Bronchial epithelial cell (primary cell): ENCODE data around the gene SLC30A1. TPM values are rescaled to one million over a fixed set of nuclear protein-coding genes. Genes with fewer than 3 reads are reported as not detected.

Source experiments
- DNase-seq: peaks from one replicate; pipeline ENCODE4 v3.0.0-alpha.2; 2010; ENCODE audit warnings: low read depth
- FAIRE-seq: peaks from 2 replicates; lab custom pipeline; 2011; peaks lifted over from hg19 to GRCh38; lab: Jason Lieb, UNC
- H3K27me3 ChIP-seq: 2 replicates; pipeline ENCODE4 v1.5.1; 2011; ENCODE audit warnings: low read length; ENCODE audit not compliant: control insufficient read depth, insufficient read depth
- H3K36me3 ChIP-seq: 2 replicates; pipeline ENCODE4 v1.5.1; 2011; ENCODE audit warnings: low read length; ENCODE audit not compliant: control insufficient read depth, insufficient read depth
- H3K4me3 ChIP-seq: 2 replicates; pipeline ENCODE4 v1.5.1; 2011; ENCODE audit warnings: mild to moderate bottlenecking, low read depth, low read length, control low read depth
- CTCF ChIP-seq: IDR thresholded peaks from 2 replicates; pipeline ENCODE4 v1.5.1; 2011; ENCODE audit warnings: mild to moderate bottlenecking, moderate library complexity, low read length, control low read depth, inconsistent platforms; ENCODE audit not compliant: insufficient read depth, severe bottlenecking
- total RNA-seq: library from RNA; depleted of rRNA; stranded (reverse); fragments of >200 nt; gene quantifications from 2 replicates; pipeline ENCODE4 v1.2.1, GENCODE V29; 2014

Gene SLC30A1
- total RNA-seq, 1 donor from 2014 or later, result 29.0 TPM

GRCh38 chr1:211525101-211525676 lies 53.8 kb downstream of the SLC30A1 start:
- DNase-seq (no peak), FAIRE-seq (no peak)
- H3K27me3 ChIP-seq, result no peaks in the 10 kb centered on the region
- H3K4me3 ChIP-seq, result no peak overlapping the region
- no peaks in the 10 kb centered on the region for H3K36me3 ChIP-seq
- no peak for TF ChIP-seq CTCF

GRCh38 chr1:211524521-211524920 lies 54.4 kb downstream of the SLC30A1 start:
- no peak overlapping the region for H3K4me3 ChIP-seq
- no peak for DNase-seq
- H3K36me3 ChIP-seq, result no peaks in the 10 kb centered on the region
- TF ChIP-seq CTCF, result no peak
- H3K27me3 ChIP-seq, result no peaks in the 10 kb centered on the region
- no peak for FAIRE-seq

GRCh38 chr1:211522804-211523203 lies 56.2 kb downstream of the SLC30A1 start:
- FAIRE-seq (no peak), DNase-seq (no peak)
- Histone ChIP-seq H3K36me3 (no peaks in the 10 kb centered on the region), H3K27me3 (no peaks in the 10 kb centered on the region), H3K4me3 (no peak overlapping the region)
- no peak for TF ChIP-seq CTCF

Other genes starting within 250 kb of the SLC30A1 start
- gene RD3, start 87.0 kb downstream of the SLC30A1 start, total RNA-seq, result not detected in 2 replicates
- 0.26 TPM in 2 replicates for gene NEK2, start 96.5 kb upstream of the SLC30A1 start, total RNA-seq